GM18868 (cell line): ENCODE data around the gene CAPN12.

Experiments used
- ATAC-seq: cut with Tn5 transposase; IDR thresholded peaks from one replicate; pipeline ENCODE4 v1.9.1; 2021; ENCODE audit warnings: mild to moderate bottlenecking, moderate library complexity; ENCODE audit not compliant: unreplicated experiment

CAPN12 gene

DNA sequence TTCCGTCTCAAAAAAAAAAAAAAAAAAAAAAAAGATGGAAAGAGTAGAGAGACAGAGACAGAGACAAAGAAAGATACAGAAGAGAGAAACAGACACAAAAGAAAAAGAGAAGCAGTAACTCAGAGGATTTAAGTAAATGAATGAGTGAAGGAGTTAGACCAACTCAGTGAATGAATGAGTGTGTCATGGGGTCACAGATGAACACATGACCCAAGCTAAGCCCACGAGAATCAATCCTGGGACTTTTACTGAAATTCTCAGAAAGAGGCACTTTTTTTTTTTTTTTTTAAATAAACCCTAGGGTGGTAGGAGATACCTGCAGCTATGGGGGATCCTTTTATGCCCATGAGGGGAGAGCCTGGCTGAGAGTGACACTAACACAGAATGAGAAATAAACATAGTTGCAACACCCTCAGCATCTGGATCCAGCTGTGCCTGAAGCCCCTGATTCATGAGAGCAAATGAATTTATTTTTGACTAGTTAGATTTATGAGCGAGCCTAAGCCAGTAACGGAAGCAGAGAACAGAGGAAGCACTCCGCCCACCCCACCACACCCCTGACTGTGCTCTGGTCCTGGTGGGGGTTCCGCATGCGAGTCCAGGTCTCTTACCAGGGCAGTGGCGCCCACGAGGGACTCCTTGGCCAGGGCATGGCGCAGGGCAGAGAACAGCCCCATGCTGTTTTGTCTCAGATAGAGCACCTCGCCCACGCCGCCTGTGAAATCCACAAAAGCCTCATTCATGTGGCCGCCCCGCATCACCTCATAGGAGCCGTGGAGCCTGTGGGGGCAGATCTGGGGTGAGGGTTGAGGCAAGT lies 4.6 kb downstream of the CAPN12 start:
- no peak for ATAC-seq

GRCh38 chr19:38737921-38738737 lies 6.1 kb downstream of the CAPN12 start:
- no peak for ATAC-seq

- ATAC-seq = no peak
Observed at GRCh38 chr19:38737281-38737865, 6.9 kb downstream of the CAPN12 start.

DNA sequence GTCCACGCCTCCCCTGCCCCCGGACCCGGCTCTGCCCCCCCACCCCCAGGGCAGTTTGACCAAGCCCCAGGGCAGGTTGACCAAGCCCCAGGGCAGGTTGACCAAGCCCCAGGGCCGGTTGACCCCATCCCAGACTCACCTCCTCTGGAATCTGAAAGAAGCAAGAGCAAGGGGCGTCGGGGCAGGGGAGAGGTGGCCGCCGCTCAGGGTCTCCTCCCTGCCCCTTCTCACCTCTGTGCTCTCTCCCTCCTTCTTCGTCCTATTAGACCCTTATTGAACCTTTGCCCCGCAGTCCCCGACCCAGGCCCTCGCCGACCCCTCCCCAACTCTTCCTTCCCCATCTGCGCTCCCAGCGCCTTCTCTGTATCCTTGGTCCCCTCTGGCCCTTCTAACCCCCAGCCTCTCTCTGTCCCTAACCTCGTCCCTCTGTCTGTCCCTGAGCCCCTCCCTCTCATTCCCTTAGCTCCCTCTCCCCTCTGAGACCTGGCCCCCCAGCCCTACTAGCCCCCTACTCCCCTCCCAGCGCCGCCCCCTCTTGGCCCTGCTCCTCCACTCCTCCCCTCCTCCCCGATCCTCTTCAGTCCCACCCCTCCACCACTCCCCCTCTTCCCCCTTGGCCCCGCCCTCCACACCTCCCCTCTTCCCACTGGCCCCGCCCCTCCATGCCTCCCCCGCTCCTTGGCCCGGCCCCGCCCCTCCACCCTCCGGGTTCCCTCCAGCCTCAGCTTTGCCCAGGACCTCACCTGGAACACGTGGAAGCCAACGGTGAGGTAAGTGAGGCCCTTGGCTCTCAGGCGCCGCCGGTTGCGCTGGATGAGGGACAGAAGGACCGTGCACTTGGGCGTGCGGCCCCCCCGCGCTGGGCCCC lies 7.6 kb downstream of the CAPN12 start:
- ATAC-seq = no peak

GRCh38 chr19:38736036-38736412 lies 8.2 kb downstream of the CAPN12 start:
- no peak for ATAC-seq

- no peak for ATAC-seq
Observed at GRCh38 chr19:38735257-38735686, 9.0 kb downstream of the CAPN12 start.

- no peak for ATAC-seq
Observed at GRCh38 chr19:38734426-38735256, 9.6 kb downstream of the CAPN12 start.

- no peak for ATAC-seq
Observed at GRCh38 chr19:38734176-38734425, 10.2 kb downstream of the CAPN12 start.

DNA sequence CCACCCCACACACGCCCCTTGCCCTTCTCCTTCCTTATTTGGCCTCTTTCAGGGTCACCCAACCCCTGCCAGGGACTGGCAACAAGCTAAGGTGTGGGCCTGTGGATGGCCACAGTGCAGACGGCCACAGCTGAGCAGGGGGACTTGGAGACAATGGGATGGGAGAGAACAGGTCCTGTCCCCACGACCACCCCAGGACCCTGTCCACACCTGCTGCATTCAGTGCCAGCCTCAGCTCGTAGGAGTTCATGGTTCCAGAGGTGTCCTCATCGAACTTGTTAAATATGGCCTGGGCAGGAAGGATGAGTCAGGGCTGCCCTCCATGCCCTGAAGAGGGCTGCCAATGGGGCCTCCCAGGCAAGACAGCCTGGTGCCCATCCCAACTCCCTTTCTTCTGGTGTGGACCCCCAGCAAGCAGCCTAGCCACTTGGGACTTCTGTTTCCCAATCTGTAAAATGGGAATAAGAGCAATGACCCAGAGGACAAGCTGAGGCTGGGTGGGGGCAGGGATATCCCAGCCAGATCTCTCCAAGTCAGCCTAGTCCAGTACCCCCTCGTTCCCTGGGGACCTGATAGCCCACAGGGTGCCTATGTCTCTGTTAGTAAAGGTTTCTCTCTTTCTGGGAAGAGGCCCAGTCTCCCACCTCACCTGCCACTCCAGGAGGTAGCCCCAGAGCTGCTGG lies 10.6 kb downstream of the CAPN12 start:
- ATAC-seq = no peak

- ATAC-seq = no peak
Observed at GRCh38 chr19:38733241-38733492, 11.1 kb downstream of the CAPN12 start.

- no peak for ATAC-seq
Observed at GRCh38 chr19:38731654-38732301, 12.5 kb downstream of the CAPN12 start.

GRCh38 chr19:38730731-38731589 lies 13.3 kb downstream of the CAPN12 start:
- no peak for ATAC-seq

GRCh38 chr19:38730470-38730730 lies 13.9 kb downstream of the CAPN12 start:
- ATAC-seq = no peak

- ATAC-seq = no peak
Observed at GRCh38 chr19:38729653-38730469, 14.4 kb downstream of the CAPN12 start.

DNA sequence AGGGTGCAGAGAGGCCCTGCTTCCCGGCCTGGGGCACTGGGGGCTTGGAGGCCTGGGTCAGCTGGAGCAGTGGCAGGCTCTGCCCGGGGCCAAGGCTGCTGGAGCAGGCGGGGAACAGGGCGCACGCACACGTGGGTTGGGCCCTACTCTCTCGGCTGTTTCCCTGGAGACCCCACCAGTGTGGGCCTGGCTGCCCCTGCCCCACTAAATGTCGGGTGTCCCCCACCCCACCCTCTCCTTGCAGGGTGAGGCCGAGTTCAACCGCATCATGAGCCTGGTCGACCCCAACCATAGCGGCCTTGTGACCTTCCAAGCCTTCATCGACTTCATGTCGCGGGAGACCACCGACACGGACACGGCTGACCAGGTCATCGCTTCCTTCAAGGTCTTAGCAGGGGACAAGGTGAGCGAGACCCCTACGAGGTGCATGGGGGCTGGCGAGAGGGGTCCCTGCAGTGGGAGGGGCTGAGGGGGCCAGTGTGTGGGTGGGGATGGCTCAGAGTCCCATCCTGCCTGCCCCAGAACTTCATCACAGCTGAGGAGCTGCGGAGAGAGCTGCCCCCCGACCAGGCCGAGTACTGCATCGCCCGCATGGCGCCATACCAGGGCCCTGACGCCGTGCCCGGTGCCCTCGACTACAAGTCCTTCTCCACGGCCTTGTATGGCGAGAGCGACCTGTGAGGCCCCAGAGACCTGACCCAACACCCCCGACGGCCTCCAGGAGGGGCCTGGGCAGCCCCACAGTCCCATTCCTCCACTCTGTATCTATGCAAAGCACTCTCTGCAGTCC lies 15.3 kb downstream of the CAPN12 start:
- no peak for ATAC-seq

- no peak for ATAC-seq
Observed at GRCh38 chr19:38727868-38728660, 16.2 kb downstream of the CAPN12 start.
